ENCODE results near the gene DNAJC27. TPM values are rescaled to one million over a fixed set of nuclear protein-coding genes. Genes with fewer than 3 reads are reported as not detected.

The DNAJC27 gene
- total RNA-seq, 1 experiment from 2014 or later = 5.1 TPM

DNA sequence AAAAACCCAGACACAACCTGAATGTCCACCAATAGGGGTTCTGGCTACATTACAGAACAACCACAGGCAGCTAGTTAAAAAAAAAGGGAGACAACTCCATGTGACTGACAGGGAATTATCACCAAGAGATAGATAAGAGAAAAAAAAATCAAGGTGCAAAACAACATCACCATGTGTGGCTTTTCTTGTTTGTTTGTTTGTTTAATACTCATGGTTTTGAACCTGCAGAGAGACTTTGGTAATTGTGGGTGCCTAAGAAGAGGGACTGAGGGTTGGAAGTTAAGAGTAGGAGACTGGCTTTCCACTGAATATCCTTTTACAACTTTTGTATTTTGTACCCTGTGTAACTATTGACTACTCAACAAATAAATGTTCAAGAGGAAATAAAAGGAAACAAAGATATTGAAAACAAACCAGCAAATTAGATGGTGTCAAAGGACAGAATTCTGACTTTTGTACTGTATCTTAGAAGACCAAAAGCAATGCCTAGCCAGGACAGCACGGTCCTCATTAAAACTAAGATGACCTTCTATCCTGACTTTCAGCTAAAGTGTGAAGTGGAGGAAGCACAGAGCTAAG, 22.5 kb upstream of the DNAJC27 start:
- DNase-seq = no peak
- TF ChIP-seq, protein P1, sequence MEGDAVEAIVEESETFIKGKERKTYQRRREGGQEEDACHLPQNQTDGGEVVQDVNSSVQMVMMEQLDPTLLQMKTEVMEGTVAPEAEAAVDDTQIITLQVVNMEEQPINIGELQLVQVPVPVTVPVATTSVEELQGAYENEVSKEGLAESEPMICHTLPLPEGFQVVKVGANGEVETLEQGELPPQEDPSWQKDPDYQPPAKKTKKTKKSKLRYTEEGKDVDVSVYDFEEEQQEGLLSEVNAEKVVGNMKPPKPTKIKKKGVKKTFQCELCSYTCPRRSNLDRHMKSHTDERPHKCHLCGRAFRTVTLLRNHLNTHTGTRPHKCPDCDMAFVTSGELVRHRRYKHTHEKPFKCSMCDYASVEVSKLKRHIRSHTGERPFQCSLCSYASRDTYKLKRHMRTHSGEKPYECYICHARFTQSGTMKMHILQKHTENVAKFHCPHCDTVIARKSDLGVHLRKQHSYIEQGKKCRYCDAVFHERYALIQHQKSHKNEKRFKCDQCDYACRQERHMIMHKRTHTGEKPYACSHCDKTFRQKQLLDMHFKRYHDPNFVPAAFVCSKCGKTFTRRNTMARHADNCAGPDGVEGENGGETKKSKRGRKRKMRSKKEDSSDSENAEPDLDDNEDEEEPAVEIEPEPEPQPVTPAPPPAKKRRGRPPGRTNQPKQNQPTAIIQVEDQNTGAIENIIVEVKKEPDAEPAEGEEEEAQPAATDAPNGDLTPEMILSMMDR (conservative IDR thresholded peaks at IDR 0.05) = no peak
- peaks cover 24% of the 10 kb centered on the region for H3F3A ChIP-seq (ENCODE audit: insufficient read depth, low read depth)
- H3K79me2 ChIP-seq (ENCODE audit: low read depth) = no peaks in the 10 kb centered on the region
- H3K4me2 ChIP-seq = no peak overlapping the region
- H3K9me3 ChIP-seq (ENCODE audit: insufficient read depth, low read depth) = 0 out of 2 replicates have a peak, but pooled peaks cover 5% of the 10 kb centered on the region
- H3K4me3 ChIP-seq = no peak overlapping the region
- BruUV-seq (replicated peaks) = no TSS peak
- CTCF ChIA-PET = no interaction called here
- H3K27me3 ChIP-seq (ENCODE audit: insufficient read depth, low read depth) = no peaks in the 10 kb centered on the region
- intact Hi-C loops (cut with micrococcal nuclease; ENCODE audit: unreplicated experiment) = no loop called here
- H2AFZ ChIP-seq = no peak overlapping the region
- no peaks in the 10 kb centered on the region for H4K20me1 ChIP-seq (ENCODE audit: insufficient read depth)
- H3K4me1 ChIP-seq (replicated peaks; ENCODE audit: insufficient read depth) = peaks cover 21% of the 10 kb centered on the region
- POLR2A ChIA-PET (ENCODE audit: unreplicated experiment) = no interaction called here
- no peak overlapping the region for H3K27ac ChIP-seq
- H3K36me3 ChIP-seq (ENCODE audit: low read depth) = no peaks in the 10 kb centered on the region
- no peaks in the 10 kb centered on the region for H3K9me2 ChIP-seq (ENCODE audit: insufficient read depth)

DNA sequence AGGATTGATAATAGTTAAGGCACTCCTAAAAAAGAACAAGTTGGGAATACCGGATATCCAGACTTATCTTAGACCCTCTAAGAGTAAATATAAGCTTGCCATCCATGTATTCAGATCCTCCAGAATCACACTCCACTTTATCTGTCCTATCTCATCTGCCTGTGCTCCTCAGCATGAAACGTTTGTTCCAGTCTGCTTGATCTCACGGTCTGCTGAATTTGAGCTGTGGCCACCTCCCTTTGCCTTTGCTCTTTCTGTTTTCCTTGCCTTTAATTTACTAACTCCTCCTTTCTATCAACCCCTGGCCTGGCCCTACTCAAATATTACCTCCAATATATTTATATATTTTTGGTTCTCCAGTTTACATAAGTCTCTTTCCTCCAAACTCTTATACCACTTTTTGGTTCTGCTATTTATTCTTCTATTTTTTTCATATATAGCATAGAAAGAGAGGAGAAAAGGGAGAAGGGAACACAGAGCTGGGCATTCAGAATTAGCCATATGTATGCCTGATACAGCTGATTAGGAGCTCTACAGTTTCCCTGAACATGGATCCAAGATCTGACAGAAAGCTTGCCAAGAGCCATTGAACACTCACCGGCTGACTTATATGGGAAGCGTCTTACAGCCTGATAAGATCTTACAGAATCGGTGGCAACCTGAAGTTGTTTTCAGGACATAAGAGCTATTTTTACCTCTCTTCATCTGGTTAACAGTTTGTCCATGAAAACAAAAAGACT, 21.8 kb upstream of the DNAJC27 start:
- Histone ChIP-seq H3K27ac (no peak overlapping the region), H3K9me2 (ENCODE audit: insufficient read depth) (no peaks in the 10 kb centered on the region), H3F3A (ENCODE audit: insufficient read depth, low read depth) (peaks cover 24% of the 10 kb centered on the region), H2AFZ (no peak overlapping the region), H3K36me3 (ENCODE audit: low read depth) (no peaks in the 10 kb centered on the region), H3K27me3 (ENCODE audit: insufficient read depth, low read depth) (no peaks in the 10 kb centered on the region), H3K4me2 (no peak overlapping the region), H4K20me1 (ENCODE audit: insufficient read depth) (no peaks in the 10 kb centered on the region), H3K4me3 (no peak overlapping the region), H3K9me3 (ENCODE audit: insufficient read depth, low read depth) (0 out of 2 replicates have a peak, but pooled peaks cover 5% of the 10 kb centered on the region), H3K79me2 (ENCODE audit: low read depth) (no peaks in the 10 kb centered on the region), H3K4me1 (replicated peaks; ENCODE audit: insufficient read depth) (peaks cover 21% of the 10 kb centered on the region)
- no peak for DNase-seq
- ChIA-PET CTCF (no interaction called here), POLR2A (ENCODE audit: unreplicated experiment) (no interaction called here)
- intact Hi-C loops (cut with micrococcal nuclease; ENCODE audit: unreplicated experiment) = no loop called here
- TF ChIP-seq, protein P1 (conservative IDR thresholded peaks at IDR 0.05) = no peak
- no peak for TF ChIP-seq EZH2 (IDR thresholded peaks at IDR 0.05; ENCODE audit: low read depth)
- no TSS peak for BruUV-seq (replicated peaks)

DNA sequence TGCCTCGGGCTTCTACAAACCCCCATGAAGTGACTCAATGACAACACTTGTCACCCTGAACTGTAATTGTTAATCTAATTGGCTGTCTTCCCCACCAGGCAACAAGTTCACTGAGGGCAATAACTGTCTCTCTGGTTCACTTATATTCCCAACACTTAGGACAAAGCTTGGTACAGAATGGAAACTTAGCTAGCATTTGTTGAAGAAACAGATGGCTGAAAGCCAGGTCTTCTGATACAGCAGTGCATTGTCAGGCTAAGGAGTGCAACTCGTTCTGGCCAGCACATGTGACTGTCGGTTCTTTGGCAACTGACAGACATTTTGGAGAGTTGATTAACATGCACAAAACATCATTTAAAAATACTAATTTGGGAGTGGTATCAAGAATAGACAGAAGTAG, 14.6 kb upstream of the DNAJC27 start:
- BruUV-seq (replicated peaks) = no TSS peak
- Histone ChIP-seq H2AFZ (no peak overlapping the region), H4K20me1 (ENCODE audit: insufficient read depth) (no peaks in the 10 kb centered on the region), H3K4me2 (no peak overlapping the region), H3K4me3 (no peak overlapping the region), H3F3A (ENCODE audit: insufficient read depth, low read depth) (no peaks in the 10 kb centered on the region), H3K27ac (no peak overlapping the region), H3K27me3 (ENCODE audit: insufficient read depth, low read depth) (no peaks in the 10 kb centered on the region), H3K4me1 (replicated peaks; ENCODE audit: insufficient read depth) (no peaks in the 10 kb centered on the region), H3K9me3 (ENCODE audit: insufficient read depth, low read depth) (0 out of 2 replicates have a peak, but pooled peaks cover 5% of the 10 kb centered on the region), H3K79me2 (ENCODE audit: low read depth) (no peaks in the 10 kb centered on the region), H3K36me3 (ENCODE audit: low read depth) (no peaks in the 10 kb centered on the region), H3K9me2 (ENCODE audit: insufficient read depth) (no peaks in the 10 kb centered on the region)
- CTCF ChIA-PET = no interaction called here
- DNase-seq = no peak
- intact Hi-C loops (cut with micrococcal nuclease; ENCODE audit: unreplicated experiment) = no loop called here
- POLR2A ChIA-PET (ENCODE audit: unreplicated experiment) = no interaction called here
- TF ChIP-seq, protein P1 (conservative IDR thresholded peaks at IDR 0.05) = no peak
- no peak for TF ChIP-seq EZH2 (IDR thresholded peaks at IDR 0.05; ENCODE audit: low read depth)
